Caco-2 (cell line): ENCODE data around the gene TXNL4A. TPM values are rescaled to one million over a fixed set of nuclear protein-coding genes. Genes with fewer than 3 reads are reported as not detected.

Experiments
- BruUV-seq: library from RNA; stranded (reverse); fragments of 400-500 nt; replicated peaks from 2 replicates; lab custom pipeline; 2021; lab: Mats Ljungman, UMichigan
- CTCF ChIA-PET: fragments of 300-600 bp; sonication (Branson Sonifier 250); formaldehyde crosslinking; loops from one replicate; lab custom pipeline; 2022; ENCODE audit warnings: antibody characterized with exemption; lab: Charles Lee
- POLR2A ChIA-PET: fragments of 300-600 bp; sonication (Branson Sonifier 250); formaldehyde crosslinking; loops from one replicate; lab custom pipeline; 2022; ENCODE audit warnings: antibody characterized with exemption; lab: Charles Lee
- DNase-seq, 2 experiments: peaks; one replicate each; pipeline versions ENCODE4 v3.0.0 to v3.0.0-alpha.2; 2020 to 2022
- H3K27me3 ChIP-seq: replicated peaks from 2 replicates; pipeline ENCODE4 v1.6.0; 2011; ENCODE audit warnings: low read length; ENCODE audit not compliant: control insufficient read depth, insufficient read depth
- H3K36me3 ChIP-seq: 2 replicates; pipeline ENCODE4 v1.5.1; 2011; ENCODE audit warnings: low read length; ENCODE audit not compliant: control insufficient read depth, insufficient read depth
- H3K4me1 ChIP-seq: fragments of 250-450 bp; sonication (Bioruptor Pico); 2 replicates; pipeline ENCODE4 v1.5.1; 2020; ENCODE audit warnings: mild to moderate bottlenecking
- H3K4me3 ChIP-seq: 2 replicates; pipeline ENCODE4 v1.5.1; 2011; ENCODE audit warnings: low read depth, mild to moderate bottlenecking, control low read depth, low read length
- H3K9me3 ChIP-seq: fragments of 250-450 bp; sonication (Bioruptor Pico); 2 replicates; pipeline ENCODE4 v1.5.1; 2020; ENCODE audit warnings: mild to moderate bottlenecking, moderate library complexity
- H3K27ac Mint-ChIP-seq: one replicate; pipeline ENCODE4 v1.8.0; 2022; ENCODE audit warnings: mixed read lengths; ENCODE audit not compliant: unreplicated experiment
- H3K27me3 Mint-ChIP-seq: one replicate; pipeline ENCODE4 v1.8.0; 2022; ENCODE audit warnings: mixed read lengths; ENCODE audit not compliant: insufficient read depth, unreplicated experiment
- H3K36me3 Mint-ChIP-seq: one replicate; pipeline ENCODE4 v1.8.0; 2022; ENCODE audit warnings: mild to moderate bottlenecking, mixed read lengths; ENCODE audit not compliant: insufficient read depth, unreplicated experiment
- H3K4me1 Mint-ChIP-seq: one replicate; pipeline ENCODE4 v1.8.0; 2022; ENCODE audit warnings: low read depth, mixed read lengths; ENCODE audit not compliant: unreplicated experiment
- H3K4me3 Mint-ChIP-seq: one replicate; pipeline ENCODE4 v1.8.0; 2022; ENCODE audit warnings: mild to moderate bottlenecking, moderate library complexity, mixed read lengths; ENCODE audit not compliant: unreplicated experiment
- H3K9me3 Mint-ChIP-seq: one replicate; pipeline ENCODE4 v1.8.0; 2022; ENCODE audit warnings: mixed read lengths; ENCODE audit not compliant: unreplicated experiment
- intact Hi-C: fragments of 100-400 bp; cut with micrococcal nuclease; formaldehyde crosslinking; loops from one replicate; pipeline ENCODE4 v1.10.0; 2022; ENCODE audit not compliant: unreplicated experiment
- total RNA-seq: library from RNA; stranded (reverse); gene quantifications from 2 replicates; pipeline ENCODE4 v1.2.3, GENCODE V29; 2022
- TF ChIP-seq, protein P1 (sequence below), 2 experiments: fragments of 200-600 bp in 1 of 2; IDR thresholded peaks; 1 replicate in 1 of 2; 2 replicates in 1 of 2; pipeline versions ENCODE4 v1.5.1 to v1.8.0; 2011 to 2022; ENCODE audit warnings: antibody characterized with exemption in 1 of 2, control low read depth in 1 of 2, inconsistent platforms in 1 of 2, low read depth in 1 of 2, low read length in 1 of 2, mild to moderate bottlenecking in 1 of 2, moderate library complexity in 1 of 2; ENCODE audit not compliant: insufficient read depth in 1 of 2, severe bottlenecking in 1 of 2, unreplicated experiment in 1 of 2

The TXNL4A gene
- total RNA-seq, 1 experiment from 2014 or later, result 83.3 TPM

DNA sequence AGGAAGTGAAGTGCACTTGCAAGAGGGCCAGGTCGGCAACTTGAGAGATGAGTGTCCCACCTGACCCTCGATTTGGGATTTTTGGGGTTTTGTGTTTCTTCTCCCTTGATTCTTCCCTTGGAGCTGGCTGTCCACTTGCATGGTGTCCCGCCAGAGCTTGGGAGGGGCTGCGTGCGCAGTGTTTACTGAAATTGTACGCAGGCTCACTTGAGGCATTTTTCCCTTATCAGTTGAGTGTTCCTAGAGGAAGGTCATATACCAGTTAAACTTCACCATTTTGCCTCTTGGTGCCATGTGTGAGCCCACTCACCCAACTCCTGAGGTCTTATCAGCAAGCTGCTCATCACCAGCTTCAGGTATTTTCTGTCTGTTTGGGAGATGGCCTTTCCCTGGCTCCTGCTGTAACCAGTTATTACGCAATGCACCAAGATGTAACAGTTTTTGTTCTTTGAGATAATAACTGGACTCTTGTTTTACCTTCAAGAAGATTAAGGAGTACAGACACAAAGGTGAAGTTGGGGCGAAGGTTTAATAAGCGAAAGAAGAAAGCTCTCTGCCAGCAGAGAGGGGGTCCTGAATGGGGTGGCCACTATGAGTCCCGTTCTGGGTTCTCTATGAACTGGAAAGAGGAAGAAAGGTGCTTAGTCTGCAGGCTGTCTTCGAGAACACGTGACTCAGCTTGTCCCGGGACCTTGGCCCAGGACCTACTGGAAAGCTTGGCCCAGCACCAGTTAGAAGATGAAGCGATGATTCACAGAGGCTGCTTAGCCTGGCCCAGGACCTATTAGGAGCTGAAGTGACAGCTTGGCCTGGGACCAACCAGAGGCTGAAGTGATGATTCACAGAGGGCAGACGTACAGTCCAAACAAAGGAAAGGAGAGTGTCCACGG lies 21.5 kb upstream of the TXNL4A start:
- H3K36me3 ChIP-seq, result no peaks in the 10 kb centered on the region
- TF ChIP-seq, protein P1, sequence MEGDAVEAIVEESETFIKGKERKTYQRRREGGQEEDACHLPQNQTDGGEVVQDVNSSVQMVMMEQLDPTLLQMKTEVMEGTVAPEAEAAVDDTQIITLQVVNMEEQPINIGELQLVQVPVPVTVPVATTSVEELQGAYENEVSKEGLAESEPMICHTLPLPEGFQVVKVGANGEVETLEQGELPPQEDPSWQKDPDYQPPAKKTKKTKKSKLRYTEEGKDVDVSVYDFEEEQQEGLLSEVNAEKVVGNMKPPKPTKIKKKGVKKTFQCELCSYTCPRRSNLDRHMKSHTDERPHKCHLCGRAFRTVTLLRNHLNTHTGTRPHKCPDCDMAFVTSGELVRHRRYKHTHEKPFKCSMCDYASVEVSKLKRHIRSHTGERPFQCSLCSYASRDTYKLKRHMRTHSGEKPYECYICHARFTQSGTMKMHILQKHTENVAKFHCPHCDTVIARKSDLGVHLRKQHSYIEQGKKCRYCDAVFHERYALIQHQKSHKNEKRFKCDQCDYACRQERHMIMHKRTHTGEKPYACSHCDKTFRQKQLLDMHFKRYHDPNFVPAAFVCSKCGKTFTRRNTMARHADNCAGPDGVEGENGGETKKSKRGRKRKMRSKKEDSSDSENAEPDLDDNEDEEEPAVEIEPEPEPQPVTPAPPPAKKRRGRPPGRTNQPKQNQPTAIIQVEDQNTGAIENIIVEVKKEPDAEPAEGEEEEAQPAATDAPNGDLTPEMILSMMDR (IDR thresholded peaks at IDR 0.05; ENCODE audit: insufficient read depth in 1 of 2, low read depth in 1 of 2, low read length in 1 of 2, severe bottlenecking in 1 of 2, unreplicated experiment in 1 of 2), result no peak
- no peaks in the 10 kb centered on the region for H3K36me3 Mint-ChIP-seq
- no TSS peak for BruUV-seq
- no peak for DNase-seq
- H3K4me1 ChIP-seq, result no peaks in the 10 kb centered on the region
- intact Hi-C loops, result no loop called here
- no peak overlapping the region for H3K27ac Mint-ChIP-seq
- POLR2A ChIA-PET, result no interaction called here
- no peaks in the 10 kb centered on the region for H3K4me1 Mint-ChIP-seq
- H3K9me3 ChIP-seq, result no peaks in the 10 kb centered on the region
- CTCF ChIA-PET, result interaction anchor here (0.5 kb wide), 1 partner anchor 124 kb away, joined by 3 read pairs; no protein-coding TSS in a partner anchor
- H3K4me3 Mint-ChIP-seq, result no peak overlapping the region
- no peaks in the 10 kb centered on the region for H3K9me3 Mint-ChIP-seq
- no peaks in the 10 kb centered on the region for H3K27me3 ChIP-seq
- no peaks in the 10 kb centered on the region for H3K27me3 Mint-ChIP-seq
- H3K4me3 ChIP-seq, result no peak overlapping the region

DNA sequence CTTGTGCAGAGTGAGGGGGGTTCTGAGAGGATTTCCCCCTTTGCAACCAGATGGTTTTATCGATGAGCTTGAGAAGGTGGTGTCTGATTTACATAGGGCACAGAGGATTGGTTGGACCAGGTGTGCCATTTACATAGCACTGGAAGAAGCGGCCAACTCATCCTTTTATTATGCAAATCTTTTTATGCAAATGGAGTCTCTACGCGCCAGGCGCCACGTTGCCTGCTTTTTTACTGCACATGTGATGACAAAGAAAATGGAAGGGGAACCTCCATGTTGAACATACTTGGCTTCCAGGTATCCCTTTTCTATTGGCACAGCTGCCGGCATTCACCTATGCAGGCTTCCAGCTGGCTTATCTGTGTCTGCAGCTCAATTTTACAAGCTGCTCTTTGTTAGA lies 18.4 kb upstream of the TXNL4A start:
- BruUV-seq, result no TSS peak
- Histone ChIP-seq H3K4me3 (no peak overlapping the region), H3K36me3 (no peaks in the 10 kb centered on the region), H3K27me3 (no peaks in the 10 kb centered on the region), H3K9me3 (no peaks in the 10 kb centered on the region), H3K4me1 (no peaks in the 10 kb centered on the region)
- no peak overlapping the region for H3K4me3 Mint-ChIP-seq
- H3K27ac Mint-ChIP-seq, result no peak overlapping the region
- ChIA-PET POLR2A (no interaction called here), CTCF (no interaction called here)
- intact Hi-C loops, result no loop called here
- TF ChIP-seq, protein P1 (IDR thresholded peaks at IDR 0.05; ENCODE audit: insufficient read depth in 1 of 2, low read depth in 1 of 2, low read length in 1 of 2, severe bottlenecking in 1 of 2, unreplicated experiment in 1 of 2), result no peak
- H3K27me3 Mint-ChIP-seq, result no peaks in the 10 kb centered on the region
- H3K4me1 Mint-ChIP-seq, result no peaks in the 10 kb centered on the region
- DNase-seq, result no peak
- no peaks in the 10 kb centered on the region for H3K36me3 Mint-ChIP-seq
- H3K9me3 Mint-ChIP-seq, result no peaks in the 10 kb centered on the region

DNA sequence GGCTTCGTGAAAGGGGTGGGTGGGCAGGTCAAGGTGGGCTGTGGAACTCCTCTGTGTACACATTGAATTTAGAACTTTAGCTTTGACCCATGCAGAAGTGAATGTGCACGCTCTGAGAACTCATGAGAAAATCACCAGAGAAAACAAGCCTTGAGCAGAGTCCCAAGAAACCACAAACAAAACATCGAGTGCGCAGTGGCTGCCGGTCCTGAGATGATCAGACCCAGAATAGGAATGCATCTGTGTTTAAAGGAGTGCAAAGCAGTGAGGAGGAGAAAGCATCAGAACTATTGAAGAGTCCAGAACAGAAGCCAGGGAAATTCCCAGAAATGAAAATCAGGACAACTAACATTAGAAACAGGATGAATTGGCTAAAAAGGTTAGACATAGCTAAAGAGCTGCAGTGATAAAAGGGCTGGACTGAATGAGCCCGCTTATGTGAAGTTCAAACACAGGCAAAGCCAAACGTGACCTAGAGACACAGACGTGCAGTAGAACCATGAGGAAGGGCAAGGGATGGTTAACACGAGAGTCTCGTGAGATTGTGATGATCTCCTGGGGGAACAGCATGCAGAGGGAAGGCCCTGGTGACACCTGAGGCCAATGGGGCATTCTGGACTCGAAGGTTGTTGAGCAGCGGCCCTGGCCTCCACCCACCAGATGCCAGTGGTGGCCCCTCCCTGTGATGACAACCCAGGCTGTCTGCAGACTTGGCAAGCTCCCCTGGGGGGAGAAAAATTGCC lies 16.4 kb upstream of the TXNL4A start:
- POLR2A ChIA-PET, result no interaction called here
- CTCF ChIA-PET, result no interaction called here
- peaks cover 8% of the 10 kb centered on the region for H3K9me3 Mint-ChIP-seq

More for the DNA sequence above, 16.4 kb upstream of the TXNL4A start:
- Mint-ChIP-seq H3K27me3 (no peaks in the 10 kb centered on the region), H3K27ac (no peak overlapping the region), H3K4me1 (no peaks in the 10 kb centered on the region), H3K4me3 (no peak overlapping the region), H3K36me3 (no peaks in the 10 kb centered on the region)
- no TSS peak for BruUV-seq
- no peak overlapping the region for H3K4me3 ChIP-seq
- intact Hi-C loops, result no loop called here
- no peaks in the 10 kb centered on the region for H3K27me3 ChIP-seq
- H3K36me3 ChIP-seq, result no peaks in the 10 kb centered on the region
- no peak for DNase-seq
- H3K4me1 ChIP-seq, result no peaks in the 10 kb centered on the region
- TF ChIP-seq, protein P1 (IDR thresholded peaks at IDR 0.05; ENCODE audit: insufficient read depth in 1 of 2, low read depth in 1 of 2, low read length in 1 of 2, severe bottlenecking in 1 of 2, unreplicated experiment in 1 of 2), result no peak
- H3K9me3 ChIP-seq, result no peaks in the 10 kb centered on the region
